ENCODE data around the gene ZDHHC18.

ZDHHC18 gene, protein sequence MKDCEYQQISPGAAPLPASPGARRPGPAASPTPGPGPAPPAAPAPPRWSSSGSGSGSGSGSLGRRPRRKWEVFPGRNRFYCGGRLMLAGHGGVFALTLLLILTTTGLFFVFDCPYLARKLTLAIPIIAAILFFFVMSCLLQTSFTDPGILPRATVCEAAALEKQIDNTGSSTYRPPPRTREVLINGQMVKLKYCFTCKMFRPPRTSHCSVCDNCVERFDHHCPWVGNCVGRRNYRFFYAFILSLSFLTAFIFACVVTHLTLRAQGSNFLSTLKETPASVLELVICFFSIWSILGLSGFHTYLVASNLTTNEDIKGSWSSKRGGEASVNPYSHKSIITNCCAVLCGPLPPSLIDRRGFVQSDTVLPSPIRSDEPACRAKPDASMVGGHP

DNA sequence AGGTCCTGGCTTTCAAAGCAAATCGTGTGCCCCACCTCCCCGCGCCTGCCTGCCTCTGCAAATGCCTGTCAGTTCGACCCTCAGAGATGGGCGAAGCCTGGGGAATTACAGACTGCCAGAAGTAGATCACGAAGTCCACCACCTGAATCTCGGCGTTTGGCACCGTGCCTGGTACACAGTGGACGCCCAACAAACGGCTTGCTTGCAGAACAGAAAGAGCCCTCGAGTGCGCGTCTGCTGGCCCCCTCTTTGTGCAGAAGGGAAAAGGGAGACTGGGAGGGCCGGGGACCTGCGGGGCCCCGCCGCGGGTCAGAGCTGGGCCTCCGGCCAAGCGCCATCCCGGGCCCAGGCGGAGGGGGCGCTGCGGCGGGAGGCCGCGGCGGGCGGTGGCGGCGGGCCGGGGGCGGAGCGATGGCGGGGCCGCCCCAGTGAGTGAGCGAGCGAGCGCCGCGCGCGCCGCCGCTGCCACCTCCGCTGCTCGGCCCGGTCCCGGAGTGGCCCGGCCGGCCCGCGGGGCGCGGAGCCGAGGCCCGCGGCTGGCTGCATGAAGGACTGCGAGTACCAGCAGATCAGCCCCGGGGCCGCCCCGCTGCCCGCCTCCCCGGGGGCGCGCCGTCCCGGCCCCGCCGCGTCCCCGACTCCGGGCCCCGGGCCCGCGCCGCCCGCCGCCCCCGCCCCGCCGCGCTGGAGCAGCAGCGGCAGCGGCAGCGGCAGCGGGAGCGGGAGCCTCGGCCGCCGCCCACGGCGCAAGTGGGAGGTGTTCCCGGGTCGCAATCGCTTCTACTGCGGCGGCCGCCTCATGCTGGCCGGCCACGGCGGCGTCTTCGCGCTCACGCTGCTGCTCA is at the start of gene ZDHHC18:
ZDHHC18 (plus strand) TSS at position 428 of the 845 bp plus-strand sequence; CDS start at position 545, 117 bp downstream.
- peak; percentile 68 to 87 (median 81) for DNase-seq

DNA sequence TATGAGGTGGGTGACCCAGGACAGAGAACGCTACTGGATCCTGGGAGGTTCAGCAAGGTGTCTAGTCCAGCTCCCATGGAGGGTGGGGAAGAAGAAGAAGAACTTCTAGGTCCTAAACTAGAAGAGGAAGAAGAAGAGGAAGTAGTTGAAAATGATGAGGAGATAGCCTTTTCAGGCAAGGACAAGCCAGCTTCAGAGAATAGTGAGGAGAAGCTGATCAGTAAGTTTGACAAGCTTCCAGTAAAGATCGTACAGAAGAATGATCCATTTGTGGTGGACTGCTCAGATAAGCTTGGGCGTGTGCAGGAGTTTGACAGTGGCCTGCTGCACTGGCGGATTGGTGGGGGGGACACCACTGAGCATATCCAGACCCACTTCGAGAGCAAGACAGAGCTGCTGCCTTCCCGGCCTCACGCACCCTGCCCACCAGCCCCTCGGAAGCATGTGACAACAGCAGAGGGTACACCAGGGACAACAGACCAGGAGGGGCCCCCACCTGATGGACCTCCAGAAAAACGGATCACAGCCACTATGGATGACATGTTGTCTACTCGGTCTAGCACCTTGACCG is 47.3 kb upstream of the ZDHHC18 start:
- DNase-seq, result no peak

DNA sequence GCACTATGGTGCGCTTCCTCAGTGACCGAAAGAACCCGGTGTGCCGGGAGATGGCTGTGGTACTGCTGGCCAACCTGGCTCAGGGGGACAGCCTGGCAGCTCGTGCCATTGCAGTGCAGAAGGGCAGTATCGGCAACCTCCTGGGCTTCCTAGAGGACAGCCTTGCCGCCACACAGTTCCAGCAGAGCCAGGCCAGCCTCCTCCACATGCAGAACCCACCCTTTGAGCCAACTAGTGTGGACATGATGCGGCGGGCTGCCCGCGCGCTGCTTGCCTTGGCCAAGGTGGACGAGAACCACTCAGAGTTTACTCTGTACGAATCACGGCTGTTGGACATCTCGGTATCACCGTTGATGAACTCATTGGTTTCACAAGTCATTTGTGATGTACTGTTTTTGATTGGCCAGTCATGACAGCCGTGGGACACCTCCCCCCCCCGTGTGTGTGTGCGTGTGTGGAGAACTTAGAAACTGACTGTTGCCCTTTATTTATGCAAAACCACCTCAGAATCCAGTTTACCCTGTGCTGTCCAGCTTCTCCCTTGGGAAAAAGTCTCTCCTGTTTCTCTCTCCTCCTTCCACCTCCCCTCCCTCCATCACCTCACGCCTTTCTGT is 46.0 kb upstream of the ZDHHC18 start:
- no peak for DNase-seq

DNA sequence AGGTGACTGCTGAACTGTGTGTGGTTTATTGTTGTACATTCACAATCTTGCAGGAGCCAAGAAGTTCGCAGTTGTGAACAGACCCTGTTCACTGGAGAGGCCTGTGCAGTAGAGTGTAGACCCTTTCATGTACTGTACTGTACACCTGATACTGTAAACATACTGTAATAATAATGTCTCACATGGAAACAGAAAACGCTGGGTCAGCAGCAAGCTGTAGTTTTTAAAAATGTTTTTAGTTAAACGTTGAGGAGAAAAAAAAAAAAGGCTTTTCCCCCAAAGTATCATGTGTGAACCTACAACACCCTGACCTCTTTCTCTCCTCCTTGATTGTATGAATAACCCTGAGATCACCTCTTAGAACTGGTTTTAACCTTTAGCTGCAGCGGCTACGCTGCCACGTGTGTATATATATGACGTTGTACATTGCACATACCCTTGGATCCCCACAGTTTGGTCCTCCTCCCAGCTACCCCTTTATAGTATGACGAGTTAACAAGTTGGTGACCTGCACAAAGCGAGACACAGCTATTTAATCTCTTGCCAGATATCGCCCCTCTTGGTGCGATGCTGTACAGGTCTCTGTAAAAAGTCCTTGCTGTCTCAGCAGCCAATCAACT is 45.2 kb upstream of the ZDHHC18 start:
- no peak for DNase-seq

DNA sequence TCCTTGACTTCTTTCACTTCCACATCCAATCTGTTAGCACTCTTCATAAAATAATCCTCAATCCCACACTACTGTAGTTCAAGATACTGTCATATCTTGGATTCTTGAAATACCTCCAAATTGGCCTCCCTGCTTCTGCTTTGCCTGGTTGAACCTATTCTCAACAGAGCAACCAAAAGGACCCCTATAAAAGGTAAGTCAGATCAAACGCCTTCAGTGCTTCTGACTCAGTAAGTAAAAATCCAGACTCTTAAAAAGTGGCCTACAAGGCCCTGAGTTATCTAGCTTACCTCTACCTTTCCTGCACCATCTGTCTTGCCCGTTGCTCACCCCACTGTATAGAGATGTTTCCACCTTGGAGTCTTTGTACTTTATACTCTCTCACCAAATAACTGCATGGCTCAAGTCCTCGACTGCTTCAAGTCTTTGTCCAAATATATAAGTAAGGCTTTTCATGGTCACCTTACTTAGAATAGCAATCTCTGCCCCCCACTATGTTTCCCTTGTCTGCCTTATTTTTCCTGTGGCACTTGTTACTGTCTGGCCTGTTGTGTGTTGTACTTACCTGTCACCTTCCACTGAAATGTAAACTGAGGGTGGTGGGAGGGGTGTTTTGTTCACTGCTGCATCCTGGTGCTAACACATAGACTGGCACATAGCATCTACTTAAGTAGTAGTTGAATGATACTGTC is 43.8 kb upstream of the ZDHHC18 start:
- no peak for DNase-seq

DNA sequence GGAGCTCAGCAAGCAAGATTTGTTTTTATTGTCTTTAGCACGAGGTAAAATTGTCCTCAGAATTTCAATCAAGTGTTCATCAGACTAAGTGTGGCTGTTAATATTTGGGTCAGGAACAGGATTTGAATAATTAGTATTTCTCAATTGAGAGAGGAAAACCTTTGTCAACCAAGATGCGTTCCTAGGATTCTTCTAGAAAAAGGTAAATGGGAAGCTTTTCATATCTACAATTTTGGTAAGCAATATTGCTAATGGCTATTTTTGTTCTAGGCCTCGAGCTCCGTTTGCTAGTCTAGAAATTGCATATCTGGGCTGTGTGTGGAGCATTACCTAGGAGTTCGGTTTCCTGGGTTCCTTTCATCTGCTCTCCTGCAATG is 42.9 kb upstream of the ZDHHC18 start:
- DNase-seq, result no peak

DNA sequence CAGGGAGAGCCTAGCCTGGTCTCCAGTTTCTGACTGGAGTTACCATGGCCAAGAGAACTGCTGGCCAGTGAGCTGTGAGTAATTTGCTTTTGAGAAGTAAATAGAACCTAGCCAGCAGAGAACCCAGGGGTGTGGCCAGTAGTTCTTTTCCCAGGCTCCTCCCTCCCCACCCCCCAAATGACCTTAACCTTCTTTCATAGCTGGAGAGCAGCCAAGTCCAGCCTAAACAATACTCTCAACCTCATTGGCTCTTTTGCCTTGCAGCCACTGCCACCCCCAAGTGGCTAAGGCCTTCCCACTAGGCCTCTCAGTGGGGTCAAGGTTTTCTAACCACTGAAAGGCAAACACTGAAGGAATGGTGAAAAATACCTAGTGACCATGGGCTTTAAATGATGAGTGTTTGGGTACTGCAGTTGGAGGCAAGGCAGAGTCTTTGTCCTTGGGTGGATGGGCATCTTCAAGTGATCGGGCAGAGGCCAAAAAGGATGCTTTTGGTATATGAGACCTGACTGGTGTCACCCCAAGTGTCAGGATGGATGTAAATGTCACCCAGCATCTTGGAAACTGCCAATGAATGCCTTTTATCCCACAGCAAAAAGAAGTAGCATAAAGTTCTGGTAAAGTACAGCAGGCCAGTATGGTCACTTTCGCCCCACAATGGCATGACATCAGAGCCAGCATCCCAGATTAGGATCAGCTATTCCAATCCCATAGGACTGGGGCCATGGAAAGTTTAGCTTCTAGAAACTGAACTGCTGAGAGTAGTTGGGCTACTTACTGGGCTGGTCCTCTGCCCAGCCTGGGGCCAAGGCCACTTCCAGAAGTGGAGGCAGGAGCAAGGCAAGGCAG is 42.2 kb upstream of the ZDHHC18 start:
- peak; percentile 10 to 86 (median 73) for DNase-seq

DNA sequence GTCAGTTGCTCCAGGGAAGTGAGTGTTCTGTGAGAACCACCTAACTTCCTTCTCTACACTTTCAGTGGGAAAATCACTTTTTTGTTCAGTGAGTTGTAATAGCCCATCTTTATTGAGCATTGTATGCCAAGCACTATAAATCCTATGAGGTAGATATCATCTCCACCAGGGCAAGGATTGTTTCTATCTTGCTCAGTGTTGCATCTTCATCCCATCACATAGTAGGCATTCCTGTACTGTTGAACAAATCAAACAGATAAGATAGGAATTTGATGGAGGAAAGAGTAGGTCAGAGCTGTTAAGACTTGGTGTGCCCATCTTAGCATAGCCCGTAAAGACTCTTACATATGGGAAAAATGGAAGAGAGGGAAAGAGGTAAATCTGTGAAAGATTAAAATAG is 41.6 kb upstream of the ZDHHC18 start:
- DNase-seq, result no peak

DNA sequence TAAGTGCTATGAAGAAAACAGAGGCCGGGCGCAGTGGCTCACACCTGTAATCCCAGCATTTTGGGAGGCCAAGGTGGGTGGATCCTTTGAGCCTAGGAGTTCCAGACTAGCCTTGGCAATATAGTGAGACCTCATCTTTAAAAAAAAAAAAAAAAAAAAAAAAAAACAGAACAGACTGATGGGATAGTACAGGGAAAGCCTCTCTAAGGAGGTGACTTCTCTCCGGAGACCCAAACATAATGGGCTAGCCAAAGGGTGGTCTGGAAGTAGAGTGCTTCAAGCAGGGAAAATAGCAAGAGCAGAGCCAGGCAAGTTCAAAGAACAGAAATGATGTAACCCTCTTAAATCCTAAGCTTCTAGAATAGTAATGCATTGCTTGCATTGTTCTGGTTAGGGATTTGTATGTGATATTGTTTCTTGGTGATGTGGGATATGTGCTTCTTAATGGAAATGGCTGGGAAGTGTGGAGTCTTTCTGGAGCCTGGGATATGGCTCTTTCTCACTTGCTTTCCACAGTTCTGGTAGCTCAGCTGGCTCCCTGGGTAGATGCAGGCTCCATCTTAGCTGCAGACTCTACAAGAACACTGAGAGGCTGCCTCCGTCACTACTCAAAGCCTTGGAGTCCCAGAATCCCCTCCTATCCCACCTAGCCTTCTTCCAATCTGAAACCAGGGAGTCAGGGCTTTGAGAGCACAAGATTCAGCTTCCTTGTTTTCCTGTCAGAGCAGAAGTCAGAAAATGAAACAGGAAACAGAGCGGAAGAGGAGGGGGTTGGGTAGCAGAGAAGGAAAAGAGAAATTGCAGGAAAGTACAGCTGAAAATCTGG is 40.7 kb upstream of the ZDHHC18 start:
- no peak for DNase-seq

DNA sequence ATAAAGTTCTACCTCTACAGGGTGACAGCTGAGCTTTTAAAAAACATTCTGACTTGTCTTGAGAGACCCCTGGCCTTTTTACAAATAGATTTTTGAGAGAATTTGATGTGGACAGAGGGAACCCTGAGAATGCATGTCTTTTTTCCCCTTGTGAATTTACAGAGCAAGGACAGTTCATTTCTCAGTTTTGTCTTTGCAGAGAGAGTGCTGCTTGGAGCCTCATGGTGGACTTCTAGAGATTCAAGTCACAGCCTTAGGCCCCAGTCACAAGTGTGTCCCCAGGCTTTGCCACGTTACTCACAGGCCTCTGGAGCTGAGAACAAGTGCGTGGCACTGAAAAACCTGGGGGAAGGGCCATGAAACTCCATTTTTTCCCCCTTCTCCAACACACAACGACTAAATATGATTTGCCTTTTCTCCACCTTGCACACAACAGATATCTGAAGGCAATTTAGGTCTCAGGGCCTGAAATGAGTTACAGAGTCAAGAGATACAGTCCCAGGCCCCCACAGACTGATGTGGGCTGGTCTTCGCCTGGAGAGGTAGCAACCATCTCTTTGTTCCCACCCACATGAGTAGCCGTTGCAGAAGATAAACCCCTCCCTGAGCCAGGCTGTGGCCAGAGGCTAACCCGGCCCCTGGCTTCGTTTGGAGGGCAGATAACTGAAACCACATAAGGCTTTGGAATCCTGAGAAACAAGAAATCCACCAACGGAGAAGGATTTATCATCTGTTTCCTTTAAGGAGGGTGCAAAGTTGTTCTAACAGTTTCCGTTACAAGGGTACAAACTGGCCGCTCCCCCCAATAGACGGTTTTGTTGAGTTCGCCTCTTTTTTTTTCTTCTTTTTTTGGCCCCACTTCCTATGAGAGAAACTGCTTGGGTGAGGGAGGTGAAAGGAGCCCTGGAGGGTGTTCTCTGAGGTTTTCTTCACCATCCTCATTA is 39.8 kb upstream of the ZDHHC18 start:
- peak in 1 of 3 experiments; percentile 48 for DNase-seq

DNA sequence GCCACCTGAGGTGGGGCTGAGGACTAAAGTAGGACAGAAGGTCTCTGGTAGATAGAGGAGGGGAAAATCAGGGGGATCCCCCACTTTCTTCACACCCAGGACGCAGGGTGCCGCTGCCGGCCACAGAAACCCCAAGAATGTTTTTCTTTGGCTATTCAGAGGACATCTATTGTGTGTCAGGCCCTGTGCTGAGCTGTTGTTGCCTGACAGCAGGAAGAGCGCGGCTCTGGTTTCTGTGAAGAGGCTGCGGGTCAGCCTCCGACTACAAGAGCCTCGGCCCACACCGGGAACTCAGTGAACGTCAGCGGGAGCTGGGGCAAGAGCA is 39.1 kb upstream of the ZDHHC18 start:
- DNase-seq, result peak in 1 of 3 experiments; percentile 75

DNA sequence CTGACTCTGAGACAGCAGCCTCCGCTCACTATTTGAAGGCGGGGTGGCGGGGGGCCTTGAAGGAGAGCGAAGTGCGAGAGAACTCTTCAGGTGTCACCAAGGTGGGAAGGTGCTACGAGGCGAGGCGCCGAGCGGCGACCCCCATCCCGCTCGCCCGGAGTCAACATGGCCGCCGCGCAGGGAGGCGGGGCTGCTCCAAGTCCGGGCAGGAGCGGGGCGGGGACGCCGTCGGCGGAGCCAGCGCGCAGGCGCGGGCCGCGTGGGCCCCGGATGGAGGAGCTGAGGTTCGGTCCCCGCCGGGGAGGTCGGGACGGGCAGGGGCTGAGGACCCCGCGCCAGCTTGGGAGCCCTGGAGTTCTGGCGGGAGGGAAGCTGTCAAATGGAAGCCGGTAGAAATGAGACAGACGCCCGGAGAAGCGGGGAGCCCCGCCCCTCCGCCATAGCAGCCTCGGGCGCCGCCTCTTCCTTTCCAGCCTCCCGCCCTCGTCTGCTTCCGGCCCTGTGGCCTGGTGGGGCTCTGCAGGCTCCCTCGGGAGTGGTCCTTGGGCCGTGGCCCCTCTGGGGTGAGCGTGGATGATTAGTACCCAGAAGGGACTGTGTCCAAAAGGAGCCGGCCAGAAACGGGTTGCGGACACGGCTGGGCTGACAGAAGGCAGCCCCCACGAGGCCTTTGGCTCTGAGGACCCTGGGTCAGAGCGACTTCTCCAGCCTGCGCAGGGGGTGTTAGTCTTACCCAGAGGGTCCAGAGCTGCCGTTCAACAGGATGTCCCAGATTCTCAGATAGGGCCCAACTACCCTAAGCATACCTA is 38.6 kb upstream of the ZDHHC18 start, which contains the start of gene PIGV:
PIGV (plus strand) TSS at position 245 of the 809 bp plus-strand sequence. CDS start 2,866 bp downstream, outside the sequence.
- DNase-seq, result peak; percentile 87 to 97 (median 96)

DNA sequence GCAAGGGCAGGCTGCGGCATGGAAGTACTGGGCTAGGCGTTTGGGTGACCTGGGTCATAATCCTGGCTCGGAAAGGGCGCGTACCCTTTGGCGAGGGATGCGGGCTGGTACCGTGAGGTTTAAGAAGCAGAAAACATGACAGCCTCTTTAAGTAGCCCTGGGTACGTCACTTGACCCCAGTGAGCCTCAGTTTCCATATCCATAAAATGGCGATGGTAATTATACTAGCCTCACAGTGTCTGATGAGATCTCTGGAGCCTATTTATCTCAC is 38.0 kb upstream of the ZDHHC18 start:
- DNase-seq, result no peak

DNA sequence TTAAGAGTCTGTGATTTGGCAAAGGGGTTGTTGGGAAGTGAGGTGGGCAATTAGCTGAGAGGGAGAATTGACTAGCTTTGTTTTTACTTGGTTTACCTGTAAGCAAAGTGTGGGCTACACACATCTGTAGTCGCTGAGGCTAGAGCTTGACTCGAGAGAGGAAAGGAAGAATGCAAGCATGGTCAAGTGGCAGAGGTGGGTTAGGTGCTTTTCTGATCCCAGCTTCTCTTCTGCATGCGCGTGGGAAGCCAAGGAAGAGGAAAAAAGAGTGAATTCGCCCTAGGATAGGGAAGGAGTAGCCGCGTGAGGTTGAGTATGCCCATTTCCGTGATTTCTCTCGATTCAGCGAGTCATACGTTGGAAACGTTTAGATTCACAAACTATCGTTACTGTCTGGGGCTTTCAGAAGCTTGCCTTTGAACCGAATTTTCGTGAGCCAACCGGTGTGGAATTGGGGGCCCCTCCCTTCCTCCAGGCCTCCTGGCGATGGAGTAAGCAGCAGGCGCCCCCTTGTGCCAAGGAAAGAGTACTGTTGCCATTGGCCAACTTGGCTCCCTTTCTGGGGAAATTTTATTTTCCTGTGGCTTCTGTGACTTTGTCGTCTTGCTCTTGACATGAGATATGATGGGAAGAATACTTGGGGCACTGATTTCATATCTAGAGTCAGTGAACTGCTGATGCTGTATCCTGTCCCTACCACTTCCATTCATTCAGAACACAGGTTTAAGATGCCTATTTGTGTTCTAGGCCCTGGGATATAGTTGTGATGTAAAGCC is 37.5 kb upstream of the ZDHHC18 start:
- peak; percentile 76 to 88 (median 83) for DNase-seq

DNA sequence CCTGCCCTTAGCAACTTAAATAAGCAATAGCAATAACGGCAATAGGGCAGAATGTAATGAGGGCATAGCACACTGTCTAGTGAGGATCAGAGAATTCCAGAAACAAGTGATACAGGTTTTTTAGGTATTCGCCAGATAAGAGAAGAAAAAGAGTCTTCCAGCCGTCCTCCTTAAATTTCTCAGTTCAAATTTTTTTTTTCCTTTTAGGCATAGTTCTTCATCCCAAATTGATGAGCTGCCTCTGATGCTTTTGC is 36.9 kb upstream of the ZDHHC18 start:
- DNase-seq, result no peak

DNA sequence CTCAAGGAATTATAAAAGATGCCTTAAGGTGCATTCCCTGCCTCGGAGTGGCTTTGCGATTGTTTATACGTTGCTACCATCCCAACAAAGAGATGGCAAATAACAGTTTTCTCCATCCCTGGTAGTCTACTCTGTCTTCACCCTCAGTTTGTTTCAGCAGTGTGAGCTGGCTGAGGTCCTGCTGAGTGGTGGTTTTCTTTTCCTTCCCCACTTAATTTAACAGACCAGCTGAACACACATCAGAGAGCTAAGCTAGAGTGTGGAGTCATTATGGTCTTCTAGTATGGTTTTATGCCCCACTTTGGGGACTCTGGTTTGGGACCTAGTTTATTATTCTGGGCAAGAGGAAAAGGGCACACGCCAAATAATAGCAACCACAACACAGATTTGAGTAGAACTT is 36.6 kb upstream of the ZDHHC18 start:
- no peak for DNase-seq

DNA sequence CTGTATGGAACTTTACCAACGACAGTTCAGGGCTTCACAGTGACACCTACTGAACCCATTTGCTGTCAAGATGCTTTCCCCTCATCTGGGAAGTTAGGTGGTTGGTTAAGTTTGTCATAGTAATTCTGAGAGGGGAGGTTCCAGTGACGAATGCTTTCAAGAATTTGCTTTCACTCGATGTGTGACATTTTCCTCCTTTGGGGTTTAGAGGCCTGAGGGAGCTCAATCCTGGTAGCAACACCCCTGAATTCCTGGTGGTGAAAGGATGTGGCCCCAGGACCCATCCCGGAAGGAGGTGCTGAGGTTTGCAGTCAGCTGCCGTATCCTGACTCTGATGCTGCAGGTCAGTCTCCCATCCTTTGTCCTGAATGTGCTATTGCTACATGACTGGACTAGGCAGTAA is 35.9 kb upstream of the ZDHHC18 start:
- no peak for DNase-seq

DNA sequence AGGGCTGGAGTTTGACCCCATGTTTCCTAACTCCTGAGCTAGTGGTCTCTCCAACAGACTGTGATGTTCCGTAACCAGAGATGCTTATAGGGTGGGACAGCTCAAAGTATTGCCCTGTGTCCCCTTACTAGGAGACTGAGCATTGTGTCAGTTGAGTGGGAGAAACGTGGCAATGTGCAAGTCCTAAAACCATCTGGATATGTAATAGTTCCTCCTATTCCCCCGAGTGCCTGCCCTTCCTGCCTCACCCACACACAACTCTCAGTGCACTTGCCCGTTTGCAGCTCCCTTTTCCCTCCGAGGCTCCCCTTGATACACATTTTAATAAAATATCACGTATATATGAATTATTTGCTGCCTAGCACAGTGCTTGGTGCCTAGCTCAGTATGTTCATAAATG is 35.3 kb upstream of the ZDHHC18 start:
- no peak for DNase-seq
